LNCAP (cell line): ENCODE data around the gene VAPA.

ENCODE experiments used
- TF ChIP-seq, protein P1 (sequence below): fragments of 450-650 bp; IDR thresholded peaks from 2 replicates; pipeline ENCODE4 v1.5.1; 2017; ENCODE audit warnings: mild to moderate bottlenecking

VAPA gene

DNA sequence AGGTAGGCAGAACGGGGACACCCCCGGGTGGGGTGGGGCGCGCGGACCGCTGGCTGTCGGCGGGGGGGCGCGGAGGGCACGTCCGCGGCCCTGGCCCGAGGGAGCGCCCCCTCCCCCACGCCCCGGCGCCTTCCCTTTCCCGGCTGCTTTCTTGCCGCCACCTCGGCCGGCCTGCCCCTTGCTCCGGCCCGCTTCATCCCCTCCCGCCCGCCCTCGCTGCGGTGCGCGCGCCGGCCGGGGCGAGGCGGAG, 443 bp downstream of the VAPA start:
- TF ChIP-seq, protein P1, sequence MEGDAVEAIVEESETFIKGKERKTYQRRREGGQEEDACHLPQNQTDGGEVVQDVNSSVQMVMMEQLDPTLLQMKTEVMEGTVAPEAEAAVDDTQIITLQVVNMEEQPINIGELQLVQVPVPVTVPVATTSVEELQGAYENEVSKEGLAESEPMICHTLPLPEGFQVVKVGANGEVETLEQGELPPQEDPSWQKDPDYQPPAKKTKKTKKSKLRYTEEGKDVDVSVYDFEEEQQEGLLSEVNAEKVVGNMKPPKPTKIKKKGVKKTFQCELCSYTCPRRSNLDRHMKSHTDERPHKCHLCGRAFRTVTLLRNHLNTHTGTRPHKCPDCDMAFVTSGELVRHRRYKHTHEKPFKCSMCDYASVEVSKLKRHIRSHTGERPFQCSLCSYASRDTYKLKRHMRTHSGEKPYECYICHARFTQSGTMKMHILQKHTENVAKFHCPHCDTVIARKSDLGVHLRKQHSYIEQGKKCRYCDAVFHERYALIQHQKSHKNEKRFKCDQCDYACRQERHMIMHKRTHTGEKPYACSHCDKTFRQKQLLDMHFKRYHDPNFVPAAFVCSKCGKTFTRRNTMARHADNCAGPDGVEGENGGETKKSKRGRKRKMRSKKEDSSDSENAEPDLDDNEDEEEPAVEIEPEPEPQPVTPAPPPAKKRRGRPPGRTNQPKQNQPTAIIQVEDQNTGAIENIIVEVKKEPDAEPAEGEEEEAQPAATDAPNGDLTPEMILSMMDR = no peak

DNA sequence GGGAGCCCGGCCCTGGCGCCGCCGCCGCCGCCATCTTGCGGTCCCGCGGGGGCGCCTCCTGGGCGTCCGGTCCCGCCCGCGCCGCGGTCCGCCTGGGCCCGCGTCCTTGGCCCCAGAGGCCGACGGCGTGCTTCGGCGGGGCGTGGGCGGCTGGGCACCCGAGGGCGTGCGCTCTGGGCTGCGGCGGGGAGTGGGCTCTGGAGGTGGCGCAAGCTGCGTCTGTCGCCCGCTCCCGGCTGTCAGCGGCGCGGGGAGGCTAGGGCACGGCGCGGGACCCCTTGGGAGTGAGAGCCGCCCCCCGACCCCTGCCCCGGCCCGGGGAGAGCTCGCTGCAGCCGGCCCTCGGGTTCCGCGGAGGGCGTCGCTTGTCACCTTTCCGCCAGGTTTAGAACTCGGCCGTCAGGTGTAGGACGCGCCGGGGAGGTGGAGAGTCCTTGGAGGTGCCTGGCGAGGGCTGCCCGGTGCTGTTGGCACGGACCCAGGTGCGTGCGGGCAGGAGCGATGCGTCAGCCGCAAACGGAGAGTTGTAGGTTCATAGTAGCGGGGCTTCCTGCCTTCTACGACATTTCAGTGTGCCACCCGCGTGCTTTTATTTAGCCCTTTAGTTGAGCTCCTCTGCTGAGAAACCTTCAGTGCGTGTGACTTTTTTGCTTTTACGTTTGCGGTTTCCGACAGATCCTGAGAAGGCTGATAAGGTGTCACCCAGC, 921 bp downstream of the VAPA start:
- TF ChIP-seq, protein P1 = no peak

DNA sequence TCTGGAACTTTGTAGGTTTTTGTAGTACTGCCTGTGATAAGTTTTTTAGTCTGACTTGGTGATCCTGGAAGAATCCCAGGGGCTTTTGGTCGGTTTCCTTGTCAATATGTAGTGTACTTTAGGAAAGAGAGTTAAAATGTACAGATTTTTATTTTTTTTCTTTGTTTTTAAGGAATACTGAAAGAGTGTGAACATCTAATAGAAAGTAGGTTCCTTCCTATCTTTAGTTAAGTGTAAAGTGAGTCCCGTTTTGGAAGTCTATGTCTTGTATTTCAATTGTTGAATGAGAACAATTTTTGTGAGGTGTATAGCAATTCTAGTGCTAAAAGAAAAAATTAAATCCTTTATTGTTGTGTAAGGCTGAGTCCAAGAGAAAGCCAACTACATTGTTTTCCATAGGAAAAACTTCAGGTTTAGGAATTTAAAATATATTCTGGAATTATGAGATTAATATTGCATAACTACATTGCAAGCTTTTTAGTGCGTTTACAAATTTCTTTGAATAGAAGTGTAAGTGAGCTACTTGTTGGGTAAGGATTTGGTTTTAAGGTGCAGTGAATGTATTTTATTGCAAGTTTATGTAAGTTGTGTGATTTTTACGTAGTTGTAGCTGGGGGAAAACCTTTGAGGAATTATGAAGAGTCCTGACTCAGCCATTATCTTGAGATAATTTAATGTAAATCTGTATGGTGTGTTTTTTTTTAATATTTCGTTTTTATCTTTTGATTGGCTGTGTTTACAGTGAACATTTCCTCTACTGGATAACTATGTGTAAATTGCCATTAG, 1.7 kb downstream of the VAPA start:
- TF ChIP-seq, protein P1 = no peak

DNA sequence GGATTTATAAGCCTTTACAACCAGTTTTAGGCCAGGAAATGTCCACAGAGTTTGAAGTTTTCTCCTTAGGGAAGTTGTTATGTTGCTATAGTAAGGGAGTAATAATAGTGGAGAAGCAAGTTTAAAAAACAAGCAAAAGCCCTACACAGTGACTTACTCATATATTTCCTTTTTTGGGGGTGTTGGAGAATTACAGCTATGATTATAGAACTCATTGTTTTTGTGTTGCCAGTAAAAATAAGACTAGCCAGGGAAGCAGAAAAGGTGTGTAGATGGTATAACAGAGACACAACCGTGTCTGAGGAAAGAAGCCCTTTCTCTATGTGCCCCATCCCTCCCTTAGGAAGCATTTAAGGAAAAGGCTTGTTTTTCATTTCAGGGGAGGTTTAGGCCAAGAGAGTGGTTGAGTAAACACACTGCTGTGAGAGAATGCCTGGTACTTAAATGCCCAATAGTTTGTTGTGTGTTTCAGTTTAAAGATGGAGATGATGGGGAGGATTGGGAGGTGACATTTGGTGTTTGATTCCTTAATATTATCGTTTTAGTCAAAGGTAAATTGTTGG, 2.3 kb downstream of the VAPA start:
- TF ChIP-seq, protein P1 = no peak

DNA sequence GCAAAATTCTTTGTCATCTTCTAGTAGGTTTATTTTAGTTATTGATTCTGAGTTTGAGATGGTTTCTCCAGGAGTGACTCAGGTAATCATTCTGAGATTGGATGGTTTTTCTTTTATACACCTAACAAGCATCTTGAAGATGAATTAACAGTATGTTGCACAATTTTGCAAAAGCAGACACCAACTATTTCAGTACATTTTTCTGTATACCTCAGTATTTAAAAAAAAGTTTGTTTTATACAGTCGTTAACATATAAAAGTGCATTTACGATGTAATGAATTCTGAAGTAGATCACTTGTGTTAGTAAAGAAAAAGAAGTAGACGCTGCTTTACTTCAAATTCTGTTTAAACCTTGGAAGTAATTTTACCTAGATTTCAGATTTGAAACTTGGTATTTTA, 3.0 kb downstream of the VAPA start:
- TF ChIP-seq, protein P1 = no peak

DNA sequence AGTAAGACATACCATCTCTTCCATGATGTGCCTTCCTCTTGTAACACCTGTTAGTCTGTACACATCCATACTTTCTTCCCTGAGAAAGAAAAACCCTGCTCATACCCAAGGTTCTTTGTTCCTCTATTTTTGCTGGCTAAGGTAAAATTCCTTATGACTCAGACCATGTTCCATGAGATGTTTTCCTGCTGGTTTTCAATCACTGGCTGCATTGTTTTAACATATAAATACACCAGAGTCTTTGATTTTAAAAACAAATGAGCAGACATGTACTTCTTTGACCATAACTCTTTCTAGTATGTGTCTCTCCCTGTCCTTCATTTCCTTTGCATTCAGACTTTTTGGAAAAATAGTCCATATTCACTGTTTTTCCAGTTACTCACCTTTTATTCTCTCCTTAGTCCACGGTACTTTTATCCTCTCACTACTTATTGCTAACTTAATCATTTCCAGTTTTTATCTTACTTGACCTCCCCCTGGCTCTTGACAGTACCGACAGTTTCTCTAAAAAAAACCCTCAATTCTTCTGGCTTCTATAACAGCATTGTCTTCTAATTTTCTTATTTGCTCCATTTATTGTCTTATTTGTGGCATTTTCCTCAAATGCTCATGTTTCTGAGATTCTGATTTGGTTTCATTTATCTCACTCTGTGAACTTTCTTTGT, 4.3 kb downstream of the VAPA start:
- TF ChIP-seq, protein P1 = no peak

DNA sequence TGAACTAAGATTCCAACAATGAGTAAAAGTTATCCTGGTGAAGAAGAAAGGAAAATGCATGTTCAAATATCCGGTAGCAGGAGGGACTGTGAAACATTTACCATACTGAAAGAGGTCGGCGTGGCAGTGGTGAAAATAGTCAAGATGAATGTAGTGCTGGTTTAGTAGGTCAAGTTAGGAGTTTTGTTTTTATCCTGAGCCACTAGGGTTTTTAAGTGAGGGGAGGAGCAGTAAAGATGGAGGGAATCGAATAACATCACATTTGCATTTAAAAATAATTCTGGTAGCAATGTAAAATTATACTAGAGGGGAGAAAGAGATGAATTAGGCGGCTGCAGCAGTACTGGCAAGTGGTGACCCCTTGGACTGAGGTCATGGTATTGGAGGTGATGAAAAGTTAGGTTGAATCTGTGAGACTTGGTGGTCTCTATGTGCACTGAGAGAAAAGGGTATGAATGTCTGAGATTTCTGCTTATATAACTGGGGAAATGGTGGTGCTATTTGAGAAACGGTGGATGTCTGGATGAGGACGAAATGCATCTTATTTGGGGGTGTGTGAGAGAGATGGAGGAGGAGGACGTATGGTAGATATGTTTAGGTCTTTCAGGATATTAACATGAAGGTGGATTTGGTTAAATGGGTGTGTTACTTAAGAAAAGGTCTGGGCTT, 5.9 kb downstream of the VAPA start:
- TF ChIP-seq, protein P1 = no peak
